HCT116 (cell line): Measurements from ENCODE around the gene VIPR2. TPM values are rescaled to one million over a fixed set of nuclear protein-coding genes. Genes with fewer than 3 reads are reported as not detected.

Experiments used
- ATAC-seq: fragments of 200-7000 bp; cut with Tn5 transposase; 2 replicates; pipeline ENCODE4 v1.9.1; 2020; ENCODE audit warnings: mild to moderate bottlenecking, moderate library complexity
- BruUV-seq: library from RNA; stranded (reverse); fragments of 400-500 nt; replicated peaks from 2 replicates; lab custom pipeline; 2021; lab: Mats Ljungman, UMichigan
- CTCF ChIA-PET: fragments of 300-600 bp; sonication (Branson Sonifier 250); formaldehyde crosslinking; loops from one replicate; lab custom pipeline; 2021; ENCODE audit warnings: antibody characterized with exemption; lab: Charles Lee
- POLR2A ChIA-PET: fragments of 300-600, 350-600 bp; sonication (Branson Sonifier 250); formaldehyde crosslinking; loops from one replicate; lab custom pipeline; 2021; ENCODE audit warnings: antibody characterized with exemption; lab: Charles Lee
- RAD21 ChIA-PET, 2 experiments: fragments of 300-600 bp; sonication (Branson Sonifier 250); formaldehyde crosslinking; loops; one replicate each; lab custom pipeline; 2023; ENCODE audit warnings: low total read pairs in 2 of 2; ENCODE audit not compliant: uncharacterized antibody in 2 of 2, unreplicated experiment in 2 of 2, low non-redundant PET in 1 of 2; lab: Charles Lee
- DNase-seq: peaks from one replicate; pipeline ENCODE4 v3.0.0-alpha.2; 2010; ENCODE audit warnings: low read depth, low spot score
- H2AFZ ChIP-seq: fragments of 200-600 bp; shearing (Covaris generic), sonication (generic); 2 replicates; pipeline ENCODE4 v1.6.1; 2017; ENCODE audit warnings: low read depth, mixed run types, mixed read lengths, antibody characterized with exemption, low read length; ENCODE audit not compliant: poor library complexity, severe bottlenecking
- H3K27ac ChIP-seq: 2 replicates; pipeline ENCODE4 v1.5.1; 2012; ENCODE audit warnings: low read depth, low read length
- H3K27me3 ChIP-seq: fragments of 200-600 bp; sonication (generic); 2 replicates; pipeline ENCODE4 v1.6.1; 2016; ENCODE audit warnings: mixed run types, low read length, mixed read lengths; ENCODE audit not compliant: insufficient read depth
- H3K36me3 ChIP-seq, 2 experiments: fragments of 200-500 bp in 1 of 2; fragments of 200-600 bp in 1 of 2; sonication (Bioruptor generic) in 1 of 2; sonication (generic) in 1 of 2; 2 replicates each; pipeline versions ENCODE4 v1.5.1 to v1.6.1; 2014 to 2016; ENCODE audit warnings: low read length in 2 of 2, inconsistent platforms in 1 of 2, mixed read lengths in 1 of 2, mixed run types in 1 of 2; ENCODE audit not compliant: insufficient read depth in 2 of 2, control insufficient read depth in 1 of 2
- H3K4me1 ChIP-seq, 2 experiments: fragments of 200-600 bp in 1 of 2; sonication (generic) in 1 of 2; 2 replicates each; pipeline versions ENCODE4 v1.5.1 to v1.6.1; 2012 to 2017; ENCODE audit warnings: low read length in 2 of 2, inconsistent platforms in 1 of 2, mild to moderate bottlenecking in 1 of 2, mixed read lengths in 1 of 2, mixed run types in 1 of 2, moderate library complexity in 1 of 2; ENCODE audit not compliant: insufficient read depth in 2 of 2, control insufficient read depth in 1 of 2
- H3K4me2 ChIP-seq: fragments of 200-600 bp; sonication (generic); 2 replicates; pipeline ENCODE4 v1.6.1; 2017; ENCODE audit warnings: mixed run types, low read length, mixed read lengths
- H3K4me3 ChIP-seq, 2 experiments: fragments of 200-600 bp in 1 of 2; sonication (generic) in 1 of 2; replicated peaks in 1 of 2; 2 replicates each; pipeline ENCODE4 v1.5.1; 2011 to 2016; ENCODE audit warnings: low read length in 2 of 2, control low read depth in 1 of 2, low read depth in 1 of 2, mild to moderate bottlenecking in 1 of 2, mixed read lengths in 1 of 2, mixed run types in 1 of 2
- H3K79me2 ChIP-seq: fragments of 200-600 bp; sonication (generic); 2 replicates; pipeline ENCODE4 v1.6.1; 2017; ENCODE audit warnings: mild to moderate bottlenecking, mixed run types, low read length, moderate library complexity, mixed read lengths; ENCODE audit not compliant: insufficient read depth
- H3K9ac ChIP-seq: fragments of 200-600 bp; sonication (generic); 2 replicates; pipeline ENCODE4 v1.6.1; 2016; ENCODE audit warnings: low read length, mixed read lengths
- H3K9me2 ChIP-seq: fragments of 200-600 bp; sonication (generic), shearing (Covaris generic); 2 replicates; pipeline ENCODE4 v1.6.1; 2017; ENCODE audit warnings: mixed run types, mild to moderate bottlenecking, moderate library complexity; ENCODE audit not compliant: insufficient read depth
- H3K9me3 ChIP-seq, 2 experiments: fragments of 200-500 bp in 1 of 2; fragments of 200-600 bp in 1 of 2; sonication (Bioruptor generic) in 1 of 2; sonication (generic) in 1 of 2; 2 replicates each; pipeline ENCODE4 v1.6.1; 2014 to 2017; ENCODE audit warnings: low read length in 2 of 2, mixed read lengths in 2 of 2, inconsistent platforms in 1 of 2, low read depth in 1 of 2, mild to moderate bottlenecking in 1 of 2, mixed run types in 1 of 2, moderate library complexity in 1 of 2; ENCODE audit not compliant: control insufficient read depth in 1 of 2, insufficient read depth in 1 of 2
- H4K20me1 ChIP-seq: fragments of 200-600 bp; sonication (generic), shearing (Covaris generic); 2 replicates; pipeline ENCODE4 v1.6.1; 2017; ENCODE audit warnings: mixed run types, mild to moderate bottlenecking, moderate library complexity; ENCODE audit not compliant: insufficient read depth
- ATF3 ChIP-seq: IDR thresholded peaks from 2 replicates; pipeline ENCODE4 v1.6.1; 2012
- CEBPB ChIP-seq: IDR thresholded peaks from 2 replicates; pipeline ENCODE4 v1.6.1; 2012; ENCODE audit warnings: low read depth
- ELF1 ChIP-seq: IDR thresholded peaks from 2 replicates; pipeline ENCODE4 v1.6.1; 2012; ENCODE audit warnings: low read depth, borderline replicate concordance
- EZH2phosphoT487 ChIP-seq: fragments of 200-600 bp; IDR thresholded peaks from 2 replicates; pipeline ENCODE4 v1.6.1; 2018; ENCODE audit warnings: antibody characterized with exemption, borderline replicate concordance
- FOSL1 ChIP-seq: IDR thresholded peaks from 2 replicates; pipeline ENCODE4 v1.6.1; 2012; ENCODE audit warnings: low read depth
- JUND ChIP-seq: IDR thresholded peaks from 2 replicates; pipeline ENCODE4 v1.6.1; 2012
- MAX ChIP-seq: IDR thresholded peaks from 2 replicates; pipeline ENCODE4 v1.6.1; 2012
- RAD21 ChIP-seq: IDR thresholded peaks from 2 replicates; pipeline ENCODE4 v1.6.1; 2012; ENCODE audit warnings: low read depth, mild to moderate bottlenecking
- SP1 ChIP-seq: IDR thresholded peaks from 2 replicates; pipeline ENCODE4 v1.6.1; 2012; ENCODE audit warnings: low read depth
- ZBTB33 ChIP-seq: IDR thresholded peaks from 2 replicates; pipeline ENCODE4 v1.6.1; 2011; ENCODE audit warnings: mild to moderate bottlenecking, low read length, moderate library complexity; ENCODE audit not compliant: insufficient replicate concordance; ENCODE audit errors: extremely low read depth
- ZFX ChIP-seq: fragments of 450-650 bp; IDR thresholded peaks from 2 replicates; pipeline ENCODE4 v1.6.1; 2017
- intact Hi-C: fragments of 100-400 bp; cut with micrococcal nuclease; formaldehyde crosslinking; loops from 2 replicates; pipeline ENCODE4 v1.10.0; 2022
- total RNA-seq: library from RNA; stranded (reverse); gene quantifications from one replicate; pipeline ENCODE4 v1.2.1, GENCODE V29; 2021; ENCODE audit not compliant: unreplicated experiment

Gene VIPR2
- total RNA-seq, 1 experiment from 2014 or later: 0.10 TPM

- no peaks in the 10 kb centered on the region; a peak in 1 of 4 replicates for H3K36me3 ChIP-seq
- TF ChIP-seq JUND (no peak), ELF1 (no peak), EZH2phosphoT487 (no peak), SP1 (no peak), ATF3 (no peak), CEBPB (no peak), MAX (no peak), ZFX (no peak), RAD21 (no peak), FOSL1 (no peak), ZBTB33 (no peak)
- no peaks in the 10 kb centered on the region for H3K9me3 ChIP-seq
- RAD21 ChIA-PET: no interaction called here
- no peaks in the 10 kb centered on the region for H4K20me1 ChIP-seq
- POLR2A ChIA-PET: interaction anchor here (0.6 kb wide), 1 partner anchor 178 kb away, joined by 3 read pairs; no protein-coding TSS in a partner anchor
- no peak overlapping the region for H3K9ac ChIP-seq
- ATAC-seq: peak; percentile 20; the same call in 1 of the 2 replicates
- no peaks in the 10 kb centered on the region for H3K79me2 ChIP-seq
- H3K27ac ChIP-seq: no peak overlapping the region
- H3K27me3 ChIP-seq: no peaks in the 10 kb centered on the region
- H3K4me3 ChIP-seq: no peak overlapping the region
- no TSS peak for BruUV-seq
- CTCF ChIA-PET: no interaction called here
- H2AFZ ChIP-seq: no peak overlapping the region
- H3K4me2 ChIP-seq: no peak overlapping the region
- DNase-seq: no peak
- no peaks in the 10 kb centered on the region for H3K4me1 ChIP-seq
- intact Hi-C loops: no loop called here
- no peaks in the 10 kb centered on the region for H3K9me2 ChIP-seq
These were observed 102.6 kb downstream of the VIPR2 start for GRCh38 chr7:159042103-159042502.
